Omental fat pad (tissue), 4 donors: Measurements from ENCODE around the gene B3GAT2. TPM values are rescaled to one million over a fixed set of nuclear protein-coding genes. Genes with fewer than 3 reads are reported as not detected.

Experiments
- ATAC-seq: fragments of 150-250 bp; one replicate; pipeline ENCODE4 v1.9.1; 2016; ENCODE audit warnings: mild to moderate bottlenecking, moderate library complexity; ENCODE audit not compliant: low FRiP score
- DNase-seq: peaks from one replicate; pipeline ENCODE4 v3.0.0-alpha.2; 2019; ENCODE audit warnings: low spot score
- CTCF ChIP-seq, 3 donors: fragments of 450-650 bp; IDR thresholded peaks; one replicate each; pipeline ENCODE4 v1.5.1; 2016 to 2017; ENCODE audit warnings: antibody characterized with exemption in 3 of 3, mild to moderate bottlenecking in 3 of 3, moderate library complexity in 2 of 3
- total RNA-seq, 4 donors: library from RNA; depleted of rRNA; stranded (reverse); fragments of >200 nt; gene quantifications; one replicate each; pipeline ENCODE4 v1.1.0, GENCODE V29; 2016

B3GAT2 gene
- total RNA-seq, 4 donors from 2014 or later, result 0.12 to 0.16 TPM; not detected in 2

GRCh38 chr6:70860920-70861319, 95.9 kb downstream of the B3GAT2 start:
- DNase-seq (no peak), ATAC-seq (no peak)
- TF ChIP-seq CTCF (IDR thresholded peaks at IDR 0.05), result no peak

GRCh38 chr6:70860045-70860444, 96.8 kb downstream of the B3GAT2 start:
- no peak for DNase-seq
- no peak for ATAC-seq
- no peak for TF ChIP-seq CTCF (IDR thresholded peaks at IDR 0.05)

DNA sequence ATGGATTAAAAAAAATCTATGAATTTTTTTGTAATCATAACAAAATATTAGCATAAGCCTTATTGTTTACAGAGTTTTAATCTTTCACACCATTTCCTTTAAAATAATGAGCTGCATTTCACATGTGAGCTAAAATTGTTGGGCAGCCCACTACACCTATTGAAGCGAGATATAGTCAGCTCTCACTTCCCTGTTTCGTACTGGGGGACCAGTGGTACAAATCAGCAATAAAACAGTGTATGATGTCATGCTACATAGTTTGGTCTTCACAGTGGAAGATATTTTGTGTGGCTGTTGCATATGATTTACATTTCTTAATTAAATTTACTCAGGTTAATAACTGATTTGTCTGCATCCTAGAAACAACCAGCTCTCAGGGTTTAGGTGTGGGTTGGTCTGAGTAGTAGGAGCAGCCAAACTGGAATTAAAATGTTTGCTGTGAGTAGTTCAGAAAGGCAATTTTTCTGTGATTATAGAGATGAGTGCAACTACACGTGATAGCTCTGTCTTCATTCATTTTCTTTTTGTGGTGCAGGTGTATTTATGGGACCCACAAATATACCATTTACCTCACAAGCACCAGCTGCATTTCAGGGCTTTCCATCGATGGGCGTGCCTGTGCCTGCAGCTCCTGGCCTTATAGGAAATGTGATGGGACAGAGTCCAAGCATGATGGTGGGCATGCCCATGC, 99.3 kb downstream of the B3GAT2 start:
- ATAC-seq (no peak), DNase-seq (no peak)
- no peak for TF ChIP-seq CTCF (IDR thresholded peaks at IDR 0.05)

GRCh38 chr6:70852667-70853246, 104.1 kb downstream of the B3GAT2 start:
- no peak for DNase-seq
- no peak for ATAC-seq
- TF ChIP-seq CTCF (IDR thresholded peaks at IDR 0.05), result no peak

- DNase-seq (no peak), ATAC-seq (no peak)
- no peak for TF ChIP-seq CTCF (IDR thresholded peaks at IDR 0.05)
Observed at GRCh38 chr6:70849348-70850069, 107.4 kb downstream of the B3GAT2 start.

DNA sequence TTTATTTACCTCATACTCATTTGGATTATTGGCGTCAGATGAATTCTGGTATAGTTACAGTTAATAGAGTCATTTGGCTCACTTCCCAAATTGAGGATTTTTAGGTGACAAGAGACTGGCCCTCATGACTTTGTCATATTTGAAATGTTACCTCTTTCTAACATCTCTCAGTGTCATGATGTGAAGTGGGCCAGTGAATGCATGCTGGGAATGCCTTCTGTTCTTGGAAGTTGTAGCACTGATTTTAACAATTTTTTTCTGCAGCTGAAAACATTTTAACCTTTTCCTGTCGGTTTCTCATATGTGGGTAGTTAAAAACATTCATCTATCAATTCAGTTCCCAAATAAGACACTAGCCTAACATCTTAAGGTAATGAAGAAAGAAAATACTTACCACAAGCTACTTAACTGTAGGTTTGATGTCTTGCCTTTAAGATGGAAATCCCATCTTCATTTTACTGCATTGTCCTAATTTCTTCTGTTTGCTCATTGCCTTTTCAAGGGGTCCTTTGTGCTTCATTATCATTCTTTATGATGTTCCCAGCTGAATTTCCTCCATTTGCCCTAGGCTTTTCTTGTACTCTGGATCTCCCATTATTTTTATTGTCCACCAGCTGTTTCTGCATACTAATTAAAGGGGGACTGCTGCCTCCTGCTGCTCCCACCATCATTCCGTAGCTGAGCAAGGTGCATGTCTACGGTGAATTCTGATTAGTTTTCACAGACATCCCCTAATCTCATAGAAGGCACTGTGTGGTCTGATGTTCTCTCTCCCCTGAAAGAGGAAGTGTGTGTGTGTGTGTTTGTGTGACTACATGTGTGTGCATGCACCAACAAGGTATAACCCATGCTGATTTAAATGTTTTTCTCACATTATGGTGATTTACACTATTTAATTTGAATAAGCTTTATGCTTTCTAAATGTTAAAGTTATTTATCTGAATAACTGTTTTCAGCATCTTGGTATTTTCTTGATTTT, 109.5 kb downstream of the B3GAT2 start:
- DNase-seq (no peak), ATAC-seq (no peak)
- no peak for TF ChIP-seq CTCF (IDR thresholded peaks at IDR 0.05)
